Measurements from ENCODE around the gene EAF1. TPM values are rescaled to one million over a fixed set of nuclear protein-coding genes. Genes with fewer than 3 reads are reported as not detected.

Gene EAF1
- polyA plus RNA-seq, 1 donor (not counting 4 experiments of a cell fraction or from before 2014, with no cell fraction given): 13.7 TPM

DNA sequence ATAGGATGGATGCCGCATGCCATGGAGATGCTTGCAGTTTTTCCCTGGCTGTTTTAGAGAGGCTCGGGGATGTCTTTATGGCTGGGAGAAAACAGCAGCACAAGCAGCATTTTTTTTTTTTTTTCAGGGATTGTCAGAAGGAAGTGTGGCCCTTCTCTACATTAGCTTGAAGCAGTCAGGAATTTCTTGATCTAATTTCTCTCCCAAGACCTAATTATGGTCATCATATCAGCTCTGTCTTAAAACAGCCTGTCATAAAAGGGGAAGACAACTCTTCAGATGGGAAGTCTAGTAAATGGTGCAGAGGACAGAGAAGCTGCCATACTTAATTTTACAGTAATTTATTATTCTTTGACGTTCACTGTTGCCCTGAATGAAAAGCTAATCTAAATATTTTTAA, 44.5 kb downstream of the EAF1 start:
- Histone ChIP-seq H4K20me1 (ENCODE audit: control insufficient read depth, extremely low read depth, insufficient read depth, low read length) (no peaks in the 10 kb centered on the region), H3K4me3 (ENCODE audit: control insufficient read depth in 2 of 3, extremely low read depth in 1 of 3, insufficient read depth in 2 of 3, low read depth in 1 of 3, low read length in 3 of 3) (no peak overlapping the region), H3K4me2 (ENCODE audit: control insufficient read depth, extremely low read depth, insufficient read depth, low read depth, low read length) (no peak overlapping the region), H3K9ac (ENCODE audit: control insufficient read depth, extremely low read depth, insufficient read depth, low read length) (no peak overlapping the region), H3K9me3 (ENCODE audit: control insufficient read depth, low read depth, low read length) (no peaks in the 10 kb centered on the region), H3K36me3 (ENCODE audit: control insufficient read depth in 2 of 2, extremely low read depth in 1 of 2, insufficient read depth in 2 of 2, low read length in 2 of 2) (no peaks in the 10 kb centered on the region), H3K4me1 (ENCODE audit: control insufficient read depth, extremely low read depth, insufficient read depth, low read length) (no peaks in the 10 kb centered on the region), H2AFZ (ENCODE audit: control insufficient read depth, low read length) (no peak overlapping the region), H3K27me3 (ENCODE audit: control insufficient read depth, extremely low read depth, insufficient read depth, low read length) (no peaks in the 10 kb centered on the region), H3K79me2 (ENCODE audit: control insufficient read depth, insufficient read depth, low read length) (no peaks in the 10 kb centered on the region), H3K9me1 (ENCODE audit: control insufficient read depth, extremely low read depth, insufficient read depth, low read length) (no peaks in the 10 kb centered on the region), H3K27ac (ENCODE audit: control insufficient read depth, insufficient read depth, low read length) (no peak overlapping the region)
- dilution Hi-C loops (cut with MboI; ENCODE audit: extremely low pct_ligation_motif_present, low sequenced_read_pairs): no loop called here
- TF ChIP-seq CTCF (optimal IDR thresholded peaks at IDR 0.05 in 1 of 3, IDR thresholded peaks at IDR 0.05 in 1 of 3, conservative IDR thresholded peaks at IDR 0.05 in 1 of 3; ENCODE audit: extremely low read depth in 1 of 3, insufficient read depth in 2 of 3, low read length in 3 of 3) (no peak), EZH2 (IDR thresholded peaks at IDR 0.05; ENCODE audit: low read length) (no peak)
- DNase-seq (ENCODE audit: low read depth, low spot score) (no peak), FAIRE-seq (no peak)

GRCh38 chr3:15475161-15475560, 47.8 kb downstream of the EAF1 start:
- no peaks in the 10 kb centered on the region for H3K36me3 ChIP-seq (ENCODE audit: control insufficient read depth in 2 of 2, extremely low read depth in 1 of 2, insufficient read depth in 2 of 2, low read length in 2 of 2)
- no peaks in the 10 kb centered on the region for H3K27me3 ChIP-seq (ENCODE audit: control insufficient read depth, extremely low read depth, insufficient read depth, low read length)
- no peak for FAIRE-seq
- no peaks in the 10 kb centered on the region for H3K9me3 ChIP-seq (ENCODE audit: control insufficient read depth, low read depth, low read length)
- H3K9ac ChIP-seq (ENCODE audit: control insufficient read depth, extremely low read depth, insufficient read depth, low read length): no peak overlapping the region
- no peak overlapping the region for H3K4me3 ChIP-seq (ENCODE audit: control insufficient read depth in 2 of 3, extremely low read depth in 1 of 3, insufficient read depth in 2 of 3, low read depth in 1 of 3, low read length in 3 of 3)
- H4K20me1 ChIP-seq (ENCODE audit: control insufficient read depth, extremely low read depth, insufficient read depth, low read length): no peaks in the 10 kb centered on the region
- no peak overlapping the region for H2AFZ ChIP-seq (ENCODE audit: control insufficient read depth, low read length)
- H3K4me2 ChIP-seq (ENCODE audit: control insufficient read depth, extremely low read depth, insufficient read depth, low read depth, low read length): no peak overlapping the region
- no peak for DNase-seq (ENCODE audit: low read depth, low spot score)
- TF ChIP-seq CTCF (optimal IDR thresholded peaks at IDR 0.05 in 1 of 3, IDR thresholded peaks at IDR 0.05 in 1 of 3, conservative IDR thresholded peaks at IDR 0.05 in 1 of 3; ENCODE audit: extremely low read depth in 1 of 3, insufficient read depth in 2 of 3, low read length in 3 of 3) (no peak), EZH2 (IDR thresholded peaks at IDR 0.05; ENCODE audit: low read length) (no peak)
- H3K79me2 ChIP-seq (ENCODE audit: control insufficient read depth, insufficient read depth, low read length): no peaks in the 10 kb centered on the region
- no peaks in the 10 kb centered on the region for H3K9me1 ChIP-seq (ENCODE audit: control insufficient read depth, extremely low read depth, insufficient read depth, low read length)
- no peak overlapping the region for H3K27ac ChIP-seq (ENCODE audit: control insufficient read depth, insufficient read depth, low read length)
- dilution Hi-C loops (cut with MboI; ENCODE audit: extremely low pct_ligation_motif_present, low sequenced_read_pairs): no loop called here
- H3K4me1 ChIP-seq (ENCODE audit: control insufficient read depth, extremely low read depth, insufficient read depth, low read length): no peaks in the 10 kb centered on the region
